Activated T-helper 1 cell treated with anti-CD3 and anti-CD28 coated beads, Interleukin-12 subunit alpha, Interleukin-12 subunit beta, Interleukin-2, Interleukin-4 antibody, amounts not matched to agents 30 ng/mL and 10 ng/mL and 1 ng/mL, durations not matched to agents 14 hours and 24 hours and 36 hours (primary cell): Measurements from ENCODE around the gene ANO3. TPM values are rescaled to one million over a fixed set of nuclear protein-coding genes. Genes with fewer than 3 reads are reported as not detected.
"Not testable (repeated sequence)": the region's sequence is repeated elsewhere in the genome, so short reads cannot be mapped to it uniquely, and the experiment has no call there.

Experiments
- DNase-seq: peaks from one replicate; pipeline ENCODE4 v3.0.0; 2021; ENCODE audit warnings: low spot score
- H3K27ac Mint-ChIP-seq: one replicate; pipeline ENCODE4 v1.8.0; 2021; ENCODE audit warnings: mild to moderate bottlenecking, mixed read lengths
- H3K27me3 Mint-ChIP-seq: one replicate; pipeline ENCODE4 v1.8.0; 2022; ENCODE audit warnings: mild to moderate bottlenecking, moderate library complexity, mixed read lengths; ENCODE audit not compliant: insufficient read depth
- H3K36me3 Mint-ChIP-seq: one replicate; pipeline ENCODE4 v1.8.0; 2021; ENCODE audit warnings: low read depth, mixed read lengths
- H3K4me1 Mint-ChIP-seq: one replicate; pipeline ENCODE4 v1.8.0; 2021; ENCODE audit warnings: low read depth, mixed read lengths
- H3K4me3 Mint-ChIP-seq: one replicate; pipeline ENCODE4 v1.8.0; 2021; ENCODE audit warnings: mild to moderate bottlenecking, moderate library complexity, mixed read lengths
- H3K9me3 Mint-ChIP-seq: one replicate; pipeline ENCODE4 v1.8.0; 2021; ENCODE audit warnings: mixed read lengths
- intact Hi-C: fragments of 100-400 bp; cut with micrococcal nuclease; formaldehyde crosslinking; loops from one replicate; pipeline ENCODE4 v1.15.1; 2024
- total RNA-seq: library from RNA; stranded (reverse); gene quantifications from 2 replicates; pipeline ENCODE4 v1.2.3, GENCODE V29; 2022

Gene ANO3
- total RNA-seq, 1 donor from 2014 or later: not detected

DNA sequence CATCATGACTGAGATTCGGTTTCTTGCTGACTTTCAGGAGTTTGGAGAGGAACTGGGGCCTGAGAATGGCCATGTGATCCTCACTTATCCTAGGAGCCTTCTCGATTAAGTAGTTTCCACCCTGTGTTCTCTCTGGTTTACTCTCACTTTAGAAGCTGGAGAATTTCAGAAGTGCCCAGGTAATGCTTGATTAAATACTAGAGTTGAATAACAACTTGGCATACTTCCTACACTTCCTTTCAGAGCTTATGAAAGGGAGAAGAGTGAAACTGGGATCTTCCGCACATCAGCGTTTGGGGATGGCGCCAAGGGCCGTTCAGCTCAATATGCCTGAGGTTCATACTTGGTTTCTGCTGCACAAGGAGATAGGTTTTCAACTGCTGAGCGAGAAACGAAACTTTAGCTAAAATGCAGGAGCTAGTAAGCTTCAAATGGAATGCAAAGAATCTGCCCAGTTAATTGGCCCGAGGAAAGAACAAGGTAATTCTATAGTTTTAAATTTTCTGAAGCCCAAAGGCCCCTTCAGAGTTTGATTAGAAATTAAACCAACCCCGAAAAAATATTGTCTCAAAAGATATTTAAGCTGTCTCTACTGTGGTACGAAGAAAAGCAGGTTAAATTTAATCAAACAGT is 241.0 kb downstream of the ANO3 start:
- no peak overlapping the region for H3K27ac Mint-ChIP-seq
- DNase-seq: no peak
- no peaks in the 10 kb centered on the region for H3K4me1 Mint-ChIP-seq
- no peak overlapping the region for H3K4me3 Mint-ChIP-seq
- no peaks in the 10 kb centered on the region for H3K36me3 Mint-ChIP-seq
- intact Hi-C loops: no loop called here
- no peaks in the 10 kb centered on the region for H3K9me3 Mint-ChIP-seq
- no peaks in the 10 kb centered on the region for H3K27me3 Mint-ChIP-seq

DNA sequence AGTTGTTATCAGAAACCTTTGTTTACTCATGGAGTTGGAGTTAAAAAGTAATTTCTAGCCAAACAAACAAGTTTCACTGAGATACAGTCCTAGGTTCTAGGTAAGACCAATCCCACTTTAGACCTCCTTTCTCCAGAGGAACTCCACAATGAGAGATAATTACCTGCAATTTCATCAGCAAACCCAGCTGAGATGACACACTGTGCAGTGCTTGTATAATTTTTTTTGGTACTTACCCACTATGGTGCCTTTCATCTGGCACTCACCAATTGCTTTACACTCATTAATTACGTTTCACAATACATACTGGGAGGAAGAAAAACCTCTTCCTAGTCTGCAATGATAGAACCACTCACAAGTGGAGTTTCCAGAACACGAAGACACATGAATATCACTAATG is 242.0 kb downstream of the ANO3 start:
- Mint-ChIP-seq H3K36me3 (no peaks in the 10 kb centered on the region), H3K9me3 (no peaks in the 10 kb centered on the region), H3K4me1 (no peaks in the 10 kb centered on the region), H3K27me3 (no peaks in the 10 kb centered on the region), H3K27ac (no peak overlapping the region), H3K4me3 (no peak overlapping the region)
- intact Hi-C loops: no loop called here
- no peak for DNase-seq

DNA sequence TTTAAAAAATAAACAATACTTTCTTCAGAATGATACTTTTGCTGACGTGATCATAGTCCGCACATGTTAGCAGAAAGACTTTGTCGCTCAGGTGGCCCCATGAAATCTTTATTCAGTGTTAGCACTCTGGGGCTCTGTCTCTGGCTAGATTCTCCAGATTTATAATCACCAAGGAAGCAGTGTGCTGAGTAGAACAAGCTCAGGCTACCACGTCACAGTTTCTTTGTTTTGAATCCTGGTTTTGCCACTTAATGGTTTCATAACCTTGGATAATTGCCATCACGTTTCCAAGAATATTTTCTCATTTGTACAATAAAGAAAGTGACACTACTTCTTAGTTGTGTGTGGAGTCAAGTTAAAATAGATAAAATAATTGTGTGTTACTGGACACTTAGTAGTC is 244.0 kb downstream of the ANO3 start:
- no peaks in the 10 kb centered on the region for H3K36me3 Mint-ChIP-seq
- H3K9me3 Mint-ChIP-seq: no peaks in the 10 kb centered on the region
- no peak for DNase-seq
- no peaks in the 10 kb centered on the region for H3K4me1 Mint-ChIP-seq
- H3K27ac Mint-ChIP-seq: no peak overlapping the region
- H3K4me3 Mint-ChIP-seq: no peak overlapping the region
- no peaks in the 10 kb centered on the region for H3K27me3 Mint-ChIP-seq
- intact Hi-C loops: no loop called here

DNA sequence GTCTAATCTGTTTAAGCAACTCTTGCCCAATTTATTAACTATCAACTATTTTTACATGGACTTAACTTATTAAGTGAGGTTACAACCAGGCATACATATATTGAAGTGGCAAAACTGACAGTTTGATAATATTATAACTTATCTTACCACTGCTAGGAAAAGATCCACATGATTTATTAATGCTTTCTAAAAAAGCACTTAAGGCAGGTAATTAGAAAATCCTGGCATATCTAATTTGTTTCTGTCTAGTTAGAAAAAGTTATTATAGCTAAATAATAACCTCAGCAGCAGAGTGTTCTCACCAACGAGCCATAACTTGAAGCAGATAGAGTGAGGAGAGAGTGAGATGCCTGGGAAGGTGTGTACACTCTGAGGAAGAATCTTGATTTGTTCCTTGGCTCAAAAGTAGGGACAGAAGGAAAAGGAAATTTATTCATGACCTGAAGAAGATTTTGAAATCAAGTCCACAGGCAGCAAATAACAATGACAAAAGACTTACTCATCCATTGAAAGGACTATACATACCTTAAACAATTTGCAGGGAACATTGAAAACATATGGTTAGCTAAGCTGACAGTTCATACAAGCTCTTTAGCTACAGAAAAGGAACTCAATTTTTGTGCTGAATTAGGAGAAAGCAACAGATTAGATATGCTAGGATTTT is 247.2 kb downstream of the ANO3 start:
- intact Hi-C loops: no loop called here
- Mint-ChIP-seq H3K4me1 (no peaks in the 10 kb centered on the region), H3K27ac (no peak overlapping the region), H3K4me3 (no peak overlapping the region), H3K36me3 (no peaks in the 10 kb centered on the region), H3K27me3 (no peaks in the 10 kb centered on the region), H3K9me3 (no peaks in the 10 kb centered on the region)
- no peak for DNase-seq

DNA sequence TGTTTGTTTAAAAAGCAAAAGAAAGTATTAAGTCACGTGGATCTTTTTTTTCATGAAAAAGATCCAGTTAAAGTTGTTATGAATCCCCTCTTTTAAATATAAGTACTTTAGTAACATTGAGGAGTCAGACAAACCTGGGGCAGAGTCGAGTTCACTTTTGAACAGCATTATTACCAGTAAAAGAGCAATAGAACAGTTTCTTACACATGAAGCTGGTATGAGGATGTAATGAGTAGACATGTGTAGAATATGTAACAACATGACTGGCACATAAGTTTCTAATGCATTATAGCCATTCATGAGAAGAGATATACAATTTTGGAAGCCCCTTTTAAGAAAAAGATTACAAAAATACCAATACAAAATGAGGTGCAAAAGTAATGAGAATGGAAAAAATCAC is 247.8 kb downstream of the ANO3 start:
- Mint-ChIP-seq H3K27me3 (no peaks in the 10 kb centered on the region), H3K36me3 (no peaks in the 10 kb centered on the region), H3K4me3 (no peak overlapping the region), H3K9me3 (no peaks in the 10 kb centered on the region), H3K27ac (no peak overlapping the region), H3K4me1 (no peaks in the 10 kb centered on the region)
- intact Hi-C loops: no loop called here
- no peak for DNase-seq

DNA sequence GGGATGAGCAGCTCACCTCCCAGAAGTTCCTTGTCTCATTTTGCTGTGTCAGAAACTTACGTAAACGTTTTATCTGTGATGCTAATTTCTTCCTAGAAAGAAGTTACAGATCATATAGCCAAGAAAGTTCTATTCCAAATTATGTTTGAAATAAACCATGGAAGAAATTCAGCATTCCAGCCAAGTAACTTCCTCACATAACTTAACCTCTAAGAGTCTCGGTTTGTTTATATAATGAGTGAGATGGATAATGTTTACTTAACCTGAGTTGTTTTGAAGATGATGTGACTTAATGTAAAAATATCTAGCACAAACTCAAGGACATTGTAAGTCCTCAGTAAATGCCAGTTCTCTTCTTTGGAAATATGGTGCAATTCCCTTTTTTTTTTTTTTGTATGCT is 249.0 kb downstream of the ANO3 start:
- Mint-ChIP-seq H3K36me3 (no peaks in the 10 kb centered on the region), H3K4me3 (no peak overlapping the region), H3K27me3 (no peaks in the 10 kb centered on the region), H3K9me3 (no peaks in the 10 kb centered on the region), H3K27ac (no peak overlapping the region), H3K4me1 (no peaks in the 10 kb centered on the region)
- DNase-seq: no peak
- intact Hi-C loops: no loop called here

DNA sequence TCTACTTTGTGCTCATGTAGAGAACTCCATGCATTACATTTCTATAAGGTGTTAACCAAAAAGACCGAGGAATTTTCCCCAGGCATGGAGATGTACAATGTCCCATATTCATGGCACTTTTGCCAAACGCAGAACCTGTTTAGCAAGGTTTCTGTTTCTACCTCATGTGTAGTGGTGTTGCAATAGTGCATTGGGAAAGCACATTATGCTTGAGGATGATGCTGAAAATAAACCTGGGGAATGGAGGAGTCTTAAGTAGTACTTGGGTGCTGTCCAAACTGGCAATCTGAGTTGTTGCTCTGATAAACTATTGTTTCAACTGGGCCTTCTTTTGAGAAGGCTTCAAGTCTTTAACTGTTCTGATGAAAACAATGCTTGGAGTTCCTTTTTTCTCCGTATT is 251.6 kb downstream of the ANO3 start:
- Mint-ChIP-seq H3K27ac (no peak overlapping the region), H3K4me3 (no peak overlapping the region), H3K4me1 (no peaks in the 10 kb centered on the region), H3K36me3 (no peaks in the 10 kb centered on the region), H3K9me3 (peaks cover 5% of the 10 kb centered on the region), H3K27me3 (no peaks in the 10 kb centered on the region)
- no peak for DNase-seq
- intact Hi-C loops: no loop called here

DNA sequence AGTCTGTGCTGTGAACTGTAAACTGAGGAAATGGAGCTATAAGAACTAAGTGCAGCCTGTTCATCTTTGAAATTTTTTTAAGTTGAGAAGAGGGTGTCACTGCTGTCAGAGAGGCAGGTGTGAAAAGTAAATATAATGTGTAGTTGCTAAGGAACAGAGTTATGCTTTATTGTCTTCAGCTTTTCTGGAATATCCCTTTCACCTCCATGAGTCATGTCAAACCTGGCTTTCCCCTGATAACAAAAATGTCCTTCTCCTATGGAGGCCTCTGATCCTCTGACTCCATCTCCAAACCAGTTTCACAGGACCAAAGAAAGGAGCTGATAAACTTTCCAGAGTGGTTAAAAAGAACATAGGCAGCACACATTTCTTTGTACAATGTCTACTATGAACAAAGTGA is 252.9 kb downstream of the ANO3 start:
- H3K4me1 Mint-ChIP-seq: no peaks in the 10 kb centered on the region

DNA sequence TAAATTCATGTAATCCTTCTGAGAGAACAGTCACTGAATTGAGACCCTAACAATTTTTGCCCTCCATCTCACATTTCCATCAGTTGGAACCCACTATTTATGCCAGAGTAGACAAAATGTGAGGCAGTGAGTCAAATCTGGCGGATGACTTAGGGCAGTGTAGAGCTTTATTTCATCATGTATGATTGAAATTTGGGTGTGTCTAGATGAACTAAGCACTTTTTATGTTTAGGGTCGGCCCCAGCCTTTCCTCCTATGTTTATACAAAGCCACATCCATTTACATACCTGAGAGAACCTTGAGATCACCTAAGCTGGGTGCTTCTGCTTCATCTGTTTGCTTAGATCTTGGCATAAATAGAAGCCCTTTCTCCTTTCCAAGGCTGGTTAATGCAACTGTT is 255.1 kb downstream of the ANO3 start:
- intact Hi-C loops: no loop called here
- Mint-ChIP-seq H3K9me3 (peaks cover 22% of the 10 kb centered on the region), H3K27ac (no peak overlapping the region), H3K36me3 (no peaks in the 10 kb centered on the region), H3K4me3 (no peak overlapping the region), H3K4me1 (no peaks in the 10 kb centered on the region), H3K27me3 (no peaks in the 10 kb centered on the region)
- no peak for DNase-seq

More for the DNA sequence above, 252.9 kb downstream of the ANO3 start:
- Mint-ChIP-seq H3K27ac (no peak overlapping the region), H3K36me3 (no peaks in the 10 kb centered on the region), H3K4me3 (no peak overlapping the region), H3K27me3 (no peaks in the 10 kb centered on the region), H3K9me3 (peaks cover 10% of the 10 kb centered on the region)
- intact Hi-C loops: no loop called here
- no peak for DNase-seq

DNA sequence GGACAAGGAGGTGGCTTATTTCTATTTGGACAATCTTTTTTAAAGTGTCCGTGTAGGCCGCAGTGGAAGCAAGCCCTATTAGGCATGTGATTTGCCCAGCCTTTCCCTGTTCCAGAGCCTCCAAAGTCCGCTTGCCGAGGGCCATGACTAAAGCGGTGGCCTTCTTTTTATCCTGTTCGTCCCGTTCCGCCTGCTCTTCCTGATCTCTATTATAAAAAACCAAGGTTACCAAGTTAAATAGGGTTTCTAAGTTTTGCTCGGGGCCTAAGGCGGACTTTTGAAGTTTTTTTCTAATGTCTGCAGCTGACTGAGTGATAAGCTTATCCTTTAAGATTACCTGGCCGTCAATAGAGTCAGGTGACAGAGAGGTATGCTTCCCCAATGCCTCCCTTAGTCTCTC is 261.8 kb downstream of the ANO3 start:
- Mint-ChIP-seq H3K4me1 (no peaks in the 10 kb centered on the region), H3K36me3 (no peaks in the 10 kb centered on the region), H3K4me3 (no peak overlapping the region), H3K27ac (no peak overlapping the region), H3K27me3 (no peaks in the 10 kb centered on the region), H3K9me3 (peaks cover 34% of the 10 kb centered on the region)
- intact Hi-C loops: no loop called here
- no peak for DNase-seq

DNA sequence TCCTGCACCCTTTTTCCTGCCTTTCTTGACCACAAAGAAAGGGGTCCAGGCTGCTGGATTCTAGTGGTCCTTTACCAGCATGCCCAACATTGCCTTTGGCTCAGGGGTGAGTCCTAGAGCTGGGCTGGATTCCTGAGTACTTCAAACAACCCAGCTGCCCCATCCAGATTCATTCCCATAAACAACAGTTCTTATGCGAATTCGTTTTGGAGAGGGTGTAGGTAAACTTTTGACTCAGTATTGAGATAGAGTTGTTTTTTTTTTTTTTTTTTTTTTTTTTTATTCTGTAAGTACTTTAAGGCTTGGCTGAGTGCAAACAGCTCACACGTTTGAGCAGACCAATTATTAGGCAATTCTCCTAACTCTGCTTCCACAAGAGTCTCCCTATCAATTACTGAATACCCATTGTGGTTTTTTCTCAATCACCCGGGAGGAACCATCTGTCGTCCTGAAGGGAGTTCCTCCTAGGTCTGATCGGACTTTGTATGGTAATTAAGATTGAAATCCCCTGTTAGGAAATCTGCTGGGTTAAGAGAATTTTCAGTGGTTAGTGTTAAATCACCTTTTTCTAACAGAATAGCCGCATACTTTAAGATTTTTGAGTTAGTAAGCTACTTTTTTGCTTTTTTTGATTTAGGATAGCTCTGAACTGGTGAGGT is 263.4 kb downstream of the ANO3 start:
- H3K4me3 Mint-ChIP-seq, DNase-seq, H3K27me3 Mint-ChIP-seq, H3K4me1 Mint-ChIP-seq, H3K27ac Mint-ChIP-seq, intact Hi-C loops, H3K36me3 Mint-ChIP-seq: not testable (repeated sequence)
- peaks cover 32% of the 10 kb centered on the region for H3K9me3 Mint-ChIP-seq

DNA sequence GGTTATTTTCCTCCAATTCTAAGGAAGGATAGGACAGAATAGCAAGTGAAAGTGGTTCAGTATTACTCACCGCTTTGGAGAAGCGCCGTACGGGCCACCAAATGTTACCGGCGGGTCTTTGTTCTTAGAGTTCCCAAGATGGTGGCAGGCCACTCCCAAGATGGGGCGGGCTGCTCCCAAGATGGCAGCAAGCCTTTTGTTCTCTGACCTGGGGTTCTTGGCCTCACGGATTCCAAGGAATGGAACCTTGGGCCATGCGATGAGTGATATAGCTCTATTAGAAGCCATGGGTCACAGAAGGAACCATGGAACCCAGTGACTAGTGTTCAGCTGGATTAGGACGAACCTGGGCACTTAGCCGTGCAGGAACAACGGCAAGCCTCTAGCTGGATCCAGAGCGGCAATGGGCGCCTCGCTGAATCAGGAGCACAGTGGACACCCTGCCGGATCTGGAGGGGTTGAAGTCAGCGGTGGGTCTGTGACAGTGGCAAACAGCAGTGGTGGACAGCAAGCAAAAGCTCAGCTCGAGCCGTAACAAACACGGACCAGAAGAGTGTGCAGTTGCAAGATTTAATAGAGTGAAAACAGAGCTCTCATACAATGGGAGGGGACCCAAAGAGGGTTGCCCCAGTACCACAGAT is 265.2 kb downstream of the ANO3 start:
- H3K4me3 Mint-ChIP-seq, H3K4me1 Mint-ChIP-seq, DNase-seq, H3K27me3 Mint-ChIP-seq, H3K36me3 Mint-ChIP-seq, H3K27ac Mint-ChIP-seq, intact Hi-C loops: not testable (repeated sequence)
- H3K9me3 Mint-ChIP-seq: peaks cover 23% of the 10 kb centered on the region

DNA sequence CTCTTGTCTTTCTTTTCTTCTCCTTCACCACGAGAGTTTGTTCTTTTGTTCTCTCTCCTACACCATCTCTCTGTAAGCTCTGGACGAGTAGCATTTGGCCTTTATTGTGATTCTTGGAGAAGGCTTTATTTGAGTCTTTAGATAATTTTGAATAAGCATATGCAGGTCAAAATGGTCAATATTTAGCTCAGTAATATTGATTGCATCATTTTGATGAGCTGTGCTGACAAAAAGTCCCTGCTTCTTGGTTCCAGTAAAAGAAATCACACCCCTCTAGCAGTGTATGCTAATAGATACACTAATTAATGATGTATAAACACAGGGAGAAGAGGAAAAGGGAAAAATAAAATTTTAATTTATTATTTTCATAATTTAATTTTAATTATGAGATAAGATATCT is 266.0 kb downstream of the ANO3 start:
- intact Hi-C loops: no loop called here
- H3K36me3 Mint-ChIP-seq: no peaks in the 10 kb centered on the region
- peaks cover 23% of the 10 kb centered on the region for H3K9me3 Mint-ChIP-seq
- no peak overlapping the region for H3K4me3 Mint-ChIP-seq
- DNase-seq: no peak
- no peaks in the 10 kb centered on the region for H3K4me1 Mint-ChIP-seq
- no peak overlapping the region for H3K27ac Mint-ChIP-seq
- H3K27me3 Mint-ChIP-seq: no peaks in the 10 kb centered on the region
